Nephron progenitor cell (in vitro differentiated cells): ENCODE results near the gene HOXD8.

ENCODE experiments used
- DNase-seq: peaks from one replicate; pipeline ENCODE4 v3.0.0; 2021
- H3K27ac Mint-ChIP-seq: 2 replicates; pipeline ENCODE4 v1.8.0; 2021; ENCODE audit warnings: mild to moderate bottlenecking, moderate library complexity, mixed read lengths
- H3K27me3 Mint-ChIP-seq: 2 replicates; pipeline ENCODE4 v1.8.0; 2021; ENCODE audit warnings: mild to moderate bottlenecking, low read depth, mixed read lengths; ENCODE audit not compliant: poor library complexity
- H3K36me3 Mint-ChIP-seq: 2 replicates; pipeline ENCODE4 v1.8.0; 2021; ENCODE audit warnings: low read depth, mixed read lengths
- H3K4me1 Mint-ChIP-seq: 2 replicates; pipeline ENCODE4 v1.8.0; 2021; ENCODE audit warnings: mixed read lengths
- H3K4me3 Mint-ChIP-seq: 2 replicates; pipeline ENCODE4 v1.8.0; 2021; ENCODE audit warnings: mild to moderate bottlenecking, moderate library complexity, mixed read lengths
- H3K9me3 Mint-ChIP-seq: 2 replicates; pipeline ENCODE4 v1.8.0; 2021; ENCODE audit warnings: mild to moderate bottlenecking, moderate library complexity, mixed read lengths
- TF ChIP-seq, protein P1 (sequence below): fragments of 200-600 bp; sonication (generic); IDR thresholded peaks from 2 replicates; pipeline ENCODE4 v1.5.0; 2021; ENCODE audit warnings: antibody characterized with exemption

Gene HOXD8

DNA sequence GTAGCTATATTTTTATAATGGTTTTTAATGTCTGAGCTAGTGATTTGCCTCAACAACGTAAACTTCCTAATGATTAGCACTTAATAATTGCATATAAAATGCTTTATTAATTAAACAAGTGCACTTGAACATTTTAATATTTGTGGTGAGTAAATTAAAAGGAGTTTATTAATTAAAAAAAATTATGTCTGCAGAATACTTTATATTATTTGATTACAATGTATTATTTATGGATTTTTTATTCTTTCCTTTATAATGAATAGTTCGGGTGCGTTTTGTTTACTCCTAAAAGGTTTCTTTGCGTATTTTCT, 2.3 kb downstream of the HOXD8 start:
- Mint-ChIP-seq H3K4me1 (peaks cover 52% of the 10 kb centered on the region), H3K27ac (peak overlapping the region; percentile 100), H3K27me3 (peaks cover 15% of the 10 kb centered on the region), H3K36me3 (peaks cover 9% of the 10 kb centered on the region), H3K4me3 (peak overlapping the region; percentile 100), H3K9me3 (no peaks in the 10 kb centered on the region)
- no peak for DNase-seq
- TF ChIP-seq, protein P1, sequence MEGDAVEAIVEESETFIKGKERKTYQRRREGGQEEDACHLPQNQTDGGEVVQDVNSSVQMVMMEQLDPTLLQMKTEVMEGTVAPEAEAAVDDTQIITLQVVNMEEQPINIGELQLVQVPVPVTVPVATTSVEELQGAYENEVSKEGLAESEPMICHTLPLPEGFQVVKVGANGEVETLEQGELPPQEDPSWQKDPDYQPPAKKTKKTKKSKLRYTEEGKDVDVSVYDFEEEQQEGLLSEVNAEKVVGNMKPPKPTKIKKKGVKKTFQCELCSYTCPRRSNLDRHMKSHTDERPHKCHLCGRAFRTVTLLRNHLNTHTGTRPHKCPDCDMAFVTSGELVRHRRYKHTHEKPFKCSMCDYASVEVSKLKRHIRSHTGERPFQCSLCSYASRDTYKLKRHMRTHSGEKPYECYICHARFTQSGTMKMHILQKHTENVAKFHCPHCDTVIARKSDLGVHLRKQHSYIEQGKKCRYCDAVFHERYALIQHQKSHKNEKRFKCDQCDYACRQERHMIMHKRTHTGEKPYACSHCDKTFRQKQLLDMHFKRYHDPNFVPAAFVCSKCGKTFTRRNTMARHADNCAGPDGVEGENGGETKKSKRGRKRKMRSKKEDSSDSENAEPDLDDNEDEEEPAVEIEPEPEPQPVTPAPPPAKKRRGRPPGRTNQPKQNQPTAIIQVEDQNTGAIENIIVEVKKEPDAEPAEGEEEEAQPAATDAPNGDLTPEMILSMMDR: no peak

DNA sequence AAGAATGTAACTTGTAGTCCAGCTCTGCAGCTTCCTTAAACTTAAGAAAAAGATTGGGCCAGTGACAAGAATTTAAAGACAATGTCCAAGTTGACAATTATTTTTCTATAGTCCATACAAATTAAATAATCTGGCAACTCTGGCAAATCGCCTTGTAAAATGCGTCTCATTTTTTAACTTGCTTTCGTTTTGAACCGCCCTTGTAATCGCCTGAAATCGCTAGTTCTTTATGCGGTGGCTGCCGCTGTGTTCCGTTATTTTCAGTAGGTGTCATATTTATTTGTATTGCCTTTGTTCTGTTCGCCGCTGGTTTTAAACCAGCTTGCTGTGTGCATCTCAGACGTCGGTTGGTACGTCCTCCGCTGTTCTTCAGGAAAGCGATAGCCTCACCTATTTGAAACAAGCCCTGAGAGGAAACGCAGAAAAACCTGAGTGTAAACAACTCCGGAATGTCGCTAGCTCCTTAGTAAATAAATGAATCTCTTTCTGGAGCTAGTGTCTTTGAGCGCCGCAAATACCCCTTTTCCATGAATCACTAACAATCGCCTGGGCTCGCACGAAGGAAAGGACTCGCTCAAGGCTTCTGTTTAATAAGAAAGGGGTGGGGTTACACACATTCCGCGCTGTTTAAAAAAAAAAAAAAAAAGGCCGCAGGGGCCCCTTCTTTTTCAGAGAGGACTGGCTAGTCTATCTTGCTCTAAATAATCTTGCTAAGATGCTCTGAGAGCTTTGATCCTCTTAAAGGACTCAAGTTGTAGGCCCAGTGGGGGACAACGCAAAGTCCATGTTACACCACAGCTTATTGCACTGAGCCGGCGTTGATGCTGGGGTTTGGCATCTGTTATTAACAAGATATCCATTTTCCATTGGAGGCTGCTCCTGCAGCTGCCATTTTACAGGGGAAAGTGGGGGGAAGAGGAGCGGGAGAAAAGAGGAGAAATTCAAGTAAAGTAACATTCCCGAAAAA, 3.0 kb downstream of the HOXD8 start:
- peaks cover 45% of the 10 kb centered on the region for H3K4me1 Mint-ChIP-seq
- peaks cover 13% of the 10 kb centered on the region for H3K36me3 Mint-ChIP-seq
- H3K9me3 Mint-ChIP-seq: no peaks in the 10 kb centered on the region
- peaks cover 15% of the 10 kb centered on the region for H3K27me3 Mint-ChIP-seq
- peak overlapping the region; percentile 100 for H3K27ac Mint-ChIP-seq
- TF ChIP-seq, protein P1: no peak
- peak overlapping the region; percentile 100 for H3K4me3 Mint-ChIP-seq
- no peak for DNase-seq

DNA sequence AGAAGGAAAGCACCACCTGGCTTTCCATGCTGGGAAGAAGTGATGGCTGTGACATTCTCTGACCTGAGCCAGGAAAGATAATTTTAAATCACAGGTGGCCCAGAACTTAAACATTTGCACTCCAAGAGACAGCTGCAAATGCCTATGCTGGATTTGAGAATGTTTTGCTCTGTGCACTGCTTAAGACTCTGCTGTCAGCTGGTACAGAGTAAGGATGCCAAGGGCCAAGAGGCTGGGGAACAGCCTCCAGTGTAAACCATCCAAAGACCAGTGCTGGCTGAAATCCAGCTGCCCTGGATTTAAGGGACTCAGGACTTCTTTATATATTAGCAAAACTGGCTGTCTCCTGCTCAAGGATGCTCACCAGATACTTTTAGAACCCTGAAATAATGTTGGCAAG, 3.9 kb downstream of the HOXD8 start:
- H3K4me3 Mint-ChIP-seq: peak overlapping the region; percentile 100
- H3K27me3 Mint-ChIP-seq: peaks cover 15% of the 10 kb centered on the region
- H3K9me3 Mint-ChIP-seq: no peaks in the 10 kb centered on the region
- TF ChIP-seq, protein P1: no peak
- H3K36me3 Mint-ChIP-seq: peaks cover 22% of the 10 kb centered on the region
- peak overlapping the region; percentile 100 for H3K27ac Mint-ChIP-seq
- peaks cover 36% of the 10 kb centered on the region for H3K4me1 Mint-ChIP-seq
- DNase-seq: no peak

DNA sequence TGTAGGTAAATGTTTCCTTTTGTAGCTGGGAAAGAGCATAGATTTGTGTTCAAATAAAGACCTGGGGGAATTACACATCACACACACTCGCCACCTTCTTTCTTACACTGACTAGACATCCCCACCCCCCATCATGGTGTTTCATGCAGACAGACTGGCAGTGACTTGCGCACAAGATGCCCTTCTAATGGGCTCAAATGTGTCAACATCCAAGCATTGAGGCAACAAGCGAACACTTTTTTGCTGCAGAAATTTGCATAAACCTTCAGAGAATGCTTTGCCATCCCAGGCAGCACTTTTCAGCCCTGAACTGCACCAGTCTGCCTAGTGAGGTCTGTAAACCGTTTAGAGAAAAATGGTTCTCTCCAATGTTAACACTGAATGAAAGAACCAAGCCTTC, 4.5 kb downstream of the HOXD8 start:
- Mint-ChIP-seq H3K4me3 (peak overlapping the region; percentile 100), H3K27ac (peak overlapping the region; percentile 99), H3K27me3 (peaks cover 15% of the 10 kb centered on the region), H3K9me3 (no peaks in the 10 kb centered on the region), H3K4me1 (peaks cover 31% of the 10 kb centered on the region), H3K36me3 (peaks cover 29% of the 10 kb centered on the region)
- DNase-seq: no peak
- TF ChIP-seq, protein P1: no peak

DNA sequence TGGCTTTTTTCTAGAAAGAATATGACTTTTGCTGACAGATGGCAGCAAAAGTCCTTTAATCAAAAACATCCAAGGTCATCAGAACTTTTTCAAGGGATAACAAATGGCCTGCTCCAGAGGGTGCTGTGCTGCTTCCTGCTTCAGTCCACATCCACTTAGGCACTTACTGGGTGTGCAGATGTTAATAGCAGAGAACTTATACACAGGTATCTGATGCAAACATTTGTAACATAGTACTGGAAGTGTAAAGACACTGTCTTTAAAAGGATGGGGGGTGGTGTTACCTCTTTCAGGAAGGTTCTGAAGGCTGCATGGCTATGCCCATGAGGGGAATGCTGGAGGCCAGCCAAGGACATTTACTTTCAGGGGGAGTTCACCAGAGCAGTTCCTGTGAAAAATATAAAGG, 5.5 kb downstream of the HOXD8 start:
- no peaks in the 10 kb centered on the region for H3K9me3 Mint-ChIP-seq
- H3K36me3 Mint-ChIP-seq: peaks cover 39% of the 10 kb centered on the region
- peak overlapping the region; percentile 99 for H3K27ac Mint-ChIP-seq
- peak overlapping the region; percentile 100 for H3K4me3 Mint-ChIP-seq
- peaks cover 34% of the 10 kb centered on the region for H3K4me1 Mint-ChIP-seq
- H3K27me3 Mint-ChIP-seq: peaks cover 15% of the 10 kb centered on the region
- TF ChIP-seq, protein P1: no peak
- no peak for DNase-seq
